HUES64 (cell line): ENCODE measurements around the gene NPC1L1.

Experiments used
- H3K27ac ChIP-seq: 2 replicates; pipeline ENCODE4 v1.7.0; 2013; ENCODE audit warnings: low read depth, low read length, inconsistent platforms
- H3K27me3 ChIP-seq: 2 replicates; pipeline ENCODE4 v1.6.1; 2013; ENCODE audit warnings: mild to moderate bottlenecking, low read length; ENCODE audit not compliant: insufficient read depth
- H3K36me3 ChIP-seq: 2 replicates; pipeline ENCODE4 v1.6.1; 2013; ENCODE audit warnings: mild to moderate bottlenecking, low read length; ENCODE audit not compliant: insufficient read depth
- H3K4me1 ChIP-seq: 2 replicates; pipeline ENCODE4 v1.6.1; 2013; ENCODE audit warnings: mild to moderate bottlenecking, low read length, moderate library complexity; ENCODE audit not compliant: insufficient read depth
- H3K4me3 ChIP-seq: 2 replicates; pipeline ENCODE4 v1.5.1; 2013; ENCODE audit warnings: mild to moderate bottlenecking, low read length, moderate library complexity
- H3K9ac ChIP-seq: 2 replicates; pipeline ENCODE4 v1.6.1; 2013; ENCODE audit warnings: mild to moderate bottlenecking, low read depth, low read length
- H3K9me3 ChIP-seq: 2 replicates; pipeline ENCODE4 v1.6.1; 2013; ENCODE audit warnings: low read depth, low read length; ENCODE audit not compliant: insufficient read depth
- WGBS: fragments of 150-250, 120-280 bp; methylation state at CpG from one replicate; pipeline ENCODE4 v1.1.7; 2013; ENCODE audit warnings: missing lambda C conversion rate; 5-methylcytosine and 5-hydroxymethylcytosine counted together

The NPC1L1 gene

GRCh38 chr7:44540592-44541027 lies 520 bp downstream of the NPC1L1 start:
- WGBS = 93% methylated on average over 5 of the region's 5 CpGs

GRCh38 chr7:44539669-44540506 lies 1.2 kb downstream of the NPC1L1 start:
- no peaks in the 10 kb centered on the region for H3K36me3 ChIP-seq
- H3K4me3 ChIP-seq = no peak overlapping the region
- no peaks in the 10 kb centered on the region for H3K9me3 ChIP-seq
- WGBS = 93% methylated on average over 27 of the region's 27 CpGs
- no peaks in the 10 kb centered on the region for H3K27me3 ChIP-seq
- H3K4me1 ChIP-seq = no peaks in the 10 kb centered on the region
- no peak overlapping the region for H3K27ac ChIP-seq
- no peak overlapping the region for H3K9ac ChIP-seq

More at GRCh38 chr7:44540592-44541027, 520 bp downstream of the NPC1L1 start:
- Histone ChIP-seq H3K9ac (no peak overlapping the region), H3K27ac (no peak overlapping the region), H3K9me3 (no peaks in the 10 kb centered on the region), H3K4me3 (no peak overlapping the region), H3K4me1 (no peaks in the 10 kb centered on the region), H3K27me3 (no peaks in the 10 kb centered on the region), H3K36me3 (no peaks in the 10 kb centered on the region)

- no peaks in the 10 kb centered on the region for H3K27me3 ChIP-seq
- 93% methylated on average over 32 of the region's 32 CpGs for WGBS
- H3K36me3 ChIP-seq = no peaks in the 10 kb centered on the region
- no peak overlapping the region for H3K27ac ChIP-seq
- H3K4me3 ChIP-seq = no peak overlapping the region
- no peaks in the 10 kb centered on the region for H3K9me3 ChIP-seq
- no peak overlapping the region for H3K9ac ChIP-seq
- no peaks in the 10 kb centered on the region for H3K4me1 ChIP-seq
These were observed 2.1 kb downstream of the NPC1L1 start for GRCh38 chr7:44538798-44539668.

- Histone ChIP-seq H3K4me3 (no peak overlapping the region), H3K27ac (no peak overlapping the region), H3K27me3 (no peaks in the 10 kb centered on the region), H3K9me3 (no peaks in the 10 kb centered on the region), H3K4me1 (no peaks in the 10 kb centered on the region), H3K36me3 (no peaks in the 10 kb centered on the region), H3K9ac (no peak overlapping the region)
- WGBS = 90% methylated on average over 17 of the region's 17 CpGs
These were observed 2.9 kb downstream of the NPC1L1 start for GRCh38 chr7:44538093-44538797.

GRCh38 chr7:44537442-44537841 lies 3.7 kb downstream of the NPC1L1 start:
- H3K27me3 ChIP-seq = no peaks in the 10 kb centered on the region
- H3K9me3 ChIP-seq = no peaks in the 10 kb centered on the region
- H3K4me3 ChIP-seq = no peak overlapping the region
- H3K27ac ChIP-seq = no peak overlapping the region
- no peaks in the 10 kb centered on the region for H3K36me3 ChIP-seq
- 96% methylated on average over 6 of the region's 6 CpGs for WGBS
- no peaks in the 10 kb centered on the region for H3K4me1 ChIP-seq
- H3K9ac ChIP-seq = no peak overlapping the region

GRCh38 chr7:44536090-44536489 lies 5.0 kb downstream of the NPC1L1 start:
- H3K27me3 ChIP-seq = no peaks in the 10 kb centered on the region
- H3K9ac ChIP-seq = no peak overlapping the region
- H3K36me3 ChIP-seq = no peaks in the 10 kb centered on the region
- H3K9me3 ChIP-seq = no peaks in the 10 kb centered on the region
- H3K4me1 ChIP-seq = no peaks in the 10 kb centered on the region
- 84% methylated on average over 10 of the region's 10 CpGs for WGBS
- H3K4me3 ChIP-seq = no peak overlapping the region
- no peak overlapping the region for H3K27ac ChIP-seq

GRCh38 chr7:44535348-44536064 lies 5.6 kb downstream of the NPC1L1 start:
- H3K27me3 ChIP-seq = no peaks in the 10 kb centered on the region
- H3K36me3 ChIP-seq = no peaks in the 10 kb centered on the region
- no peaks in the 10 kb centered on the region for H3K9me3 ChIP-seq
- H3K9ac ChIP-seq = no peak overlapping the region
- no peak overlapping the region for H3K4me3 ChIP-seq
- 96% methylated on average over 8 of the region's 8 CpGs for WGBS
- no peak overlapping the region for H3K27ac ChIP-seq
- H3K4me1 ChIP-seq = no peaks in the 10 kb centered on the region

- Histone ChIP-seq H3K9ac (no peak overlapping the region), H3K9me3 (no peaks in the 10 kb centered on the region), H3K27ac (no peak overlapping the region), H3K36me3 (no peaks in the 10 kb centered on the region), H3K4me3 (no peak overlapping the region), H3K27me3 (no peaks in the 10 kb centered on the region), H3K4me1 (no peaks in the 10 kb centered on the region)
- 58% methylated on average over 7 of the region's 7 CpGs for WGBS
These were observed 6.6 kb downstream of the NPC1L1 start for GRCh38 chr7:44534501-44534900.

GRCh38 chr7:44534087-44534486 lies 7.0 kb downstream of the NPC1L1 start:
- Histone ChIP-seq H3K27ac (no peak overlapping the region), H3K27me3 (no peaks in the 10 kb centered on the region), H3K4me3 (no peak overlapping the region), H3K9ac (no peak overlapping the region), H3K36me3 (no peaks in the 10 kb centered on the region), H3K9me3 (no peaks in the 10 kb centered on the region), H3K4me1 (no peaks in the 10 kb centered on the region)
- 92% methylated on average over 5 of the region's 5 CpGs for WGBS

- Histone ChIP-seq H3K9me3 (no peaks in the 10 kb centered on the region), H3K27ac (no peak overlapping the region), H3K27me3 (no peaks in the 10 kb centered on the region), H3K4me3 (no peak overlapping the region), H3K4me1 (no peaks in the 10 kb centered on the region), H3K36me3 (no peaks in the 10 kb centered on the region), H3K9ac (no peak overlapping the region)
- 92% methylated on average over 8 of the region's 8 CpGs for WGBS
These were observed 7.7 kb downstream of the NPC1L1 start for GRCh38 chr7:44533301-44534055.
